Activated CD8-positive, alpha-beta memory T cell treated with anti-CD3 and anti-CD28 coated beads for 4 hours (primary cell): Measurements from ENCODE around the gene ABCA8.
"Not testable (repeated sequence)": the region's sequence is repeated elsewhere in the genome, so short reads cannot be mapped to it uniquely, and the experiment has no call there.

Experiments
- DNase-seq, 2 donors: peaks; one replicate each; pipeline ENCODE4 v3.0.0-alpha.2; 2020; ENCODE audit warnings: low read depth in 2 of 2

ABCA8 gene

GRCh38 chr17:68824185-68824584 lies 131.0 kb downstream of the ABCA8 start:
- DNase-seq: not testable (repeated sequence)

- DNase-seq: no peak
These were observed 132.4 kb downstream of the ABCA8 start for GRCh38 chr17:68822719-68823289.

DNA sequence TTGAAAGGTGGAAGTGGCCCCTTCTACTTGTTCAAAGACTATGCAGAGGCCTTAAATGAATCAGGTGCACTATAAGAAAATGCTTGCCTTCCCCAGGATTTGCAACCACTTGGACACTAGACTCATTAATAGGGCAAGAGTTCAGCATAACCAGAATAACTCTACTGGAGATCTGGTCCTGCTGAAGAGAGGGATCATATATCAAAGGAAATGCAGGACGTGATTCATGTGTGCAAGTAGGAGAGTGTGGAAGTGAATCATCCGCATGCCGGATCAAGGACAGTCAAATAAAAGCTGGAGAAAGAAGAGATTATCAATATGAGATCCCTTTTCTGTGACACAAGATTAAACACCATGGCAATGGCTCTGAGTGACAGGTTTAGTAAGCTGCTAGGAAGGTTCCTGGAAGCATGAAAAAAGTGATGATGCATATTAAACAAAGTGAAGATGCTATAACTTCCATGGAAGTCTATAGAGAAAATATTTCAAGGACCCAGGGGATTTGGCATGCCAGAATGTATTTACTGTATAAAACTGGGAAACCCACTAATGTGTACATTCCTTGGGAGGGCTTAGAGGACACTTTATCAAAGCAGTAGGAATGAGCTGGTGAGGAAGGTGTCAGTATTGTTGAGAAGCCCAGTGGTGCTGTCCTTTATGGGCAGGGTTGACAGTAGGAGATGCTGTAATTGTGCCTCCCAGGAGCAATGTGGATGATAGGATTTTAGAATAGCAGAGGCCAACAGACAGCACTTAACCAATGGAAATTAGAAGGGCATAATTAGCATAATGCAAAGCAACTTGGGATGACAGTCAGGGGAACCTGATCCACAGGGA lies 133.1 kb downstream of the ABCA8 start:
- DNase-seq: no peak

- DNase-seq: no peak
These were observed 134.2 kb downstream of the ABCA8 start for GRCh38 chr17:68820825-68821481.

- no peak for DNase-seq
These were observed 134.7 kb downstream of the ABCA8 start for GRCh38 chr17:68820476-68820824.

DNA sequence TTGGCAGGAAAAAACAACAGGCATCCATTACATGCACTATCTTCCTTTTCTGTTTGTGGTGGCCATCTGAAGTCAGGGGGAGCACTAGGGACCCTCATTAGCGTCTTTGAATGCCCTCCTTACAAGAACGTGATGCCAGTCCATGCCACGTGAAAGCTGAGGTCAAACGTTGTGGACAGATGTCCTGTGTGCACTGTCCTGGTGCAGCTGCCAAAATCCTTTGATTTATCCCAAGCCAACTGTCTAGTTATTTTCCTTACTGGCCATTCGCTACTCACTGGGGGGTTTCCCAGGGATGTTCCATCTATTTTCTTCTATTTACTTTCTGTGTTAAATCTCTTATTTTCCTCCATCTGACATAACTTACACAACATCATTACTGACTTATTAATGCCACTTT lies 135.7 kb downstream of the ABCA8 start:
- DNase-seq: no peak
